Astrocyte of the spinal cord (primary cell): ENCODE measurements around the gene PAX8.

ENCODE experiments used
- DNase-seq: peaks from one replicate; pipeline ENCODE4 v3.0.0; 2011; ENCODE audit warnings: low read depth, low spot score
- H3K4me3 ChIP-seq: 2 replicates; pipeline ENCODE4 v1.5.1; 2011; ENCODE audit warnings: low read depth, mild to moderate bottlenecking, low read length, moderate library complexity
- CTCF ChIP-seq: IDR thresholded peaks from 2 replicates; pipeline ENCODE4 v1.5.1; 2012; ENCODE audit warnings: low read depth, mild to moderate bottlenecking, low read length, inconsistent platforms
- in situ Hi-C: cut with HindIII; loops from 2 replicates; pipeline ENCODE4 v1.10.0; 2017; ENCODE audit warnings: low sequenced_read_pairs

Gene PAX8

GRCh38 chr2:113202305-113203216 is 76.2 kb downstream of the PAX8 start:
- no peak for TF ChIP-seq CTCF
- in situ Hi-C loops, result no loop called here
- no peak overlapping the region for H3K4me3 ChIP-seq
- DNase-seq, result no peak

GRCh38 chr2:113201496-113202304 is 77.0 kb downstream of the PAX8 start:
- in situ Hi-C loops, result no loop called here
- no peak for TF ChIP-seq CTCF
- no peak overlapping the region for H3K4me3 ChIP-seq
- no peak for DNase-seq

GRCh38 chr2:113200736-113201490 is 77.8 kb downstream of the PAX8 start:
- no peak for DNase-seq
- TF ChIP-seq CTCF, result no peak
- in situ Hi-C loops, result no loop called here
- no peak overlapping the region for H3K4me3 ChIP-seq

DNA sequence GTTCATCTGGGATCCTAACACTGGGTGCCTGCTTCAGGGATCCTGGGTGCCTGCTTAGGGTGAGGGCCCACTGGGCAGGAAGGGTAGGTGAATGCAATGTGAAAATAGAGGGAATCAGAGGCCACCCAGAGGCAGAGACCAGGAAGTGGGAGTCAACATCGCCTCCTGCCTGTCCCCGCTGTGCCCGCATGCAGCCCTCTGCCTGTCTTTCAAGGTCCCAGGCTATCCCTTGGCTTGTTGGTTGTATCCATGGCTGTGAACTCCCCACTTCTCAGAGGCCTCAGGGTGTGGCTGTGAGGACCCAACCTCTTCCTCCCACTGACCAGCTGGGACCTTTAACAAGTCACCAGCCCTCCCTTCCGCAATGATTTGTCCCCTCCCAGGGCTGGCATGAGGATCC is 78.5 kb downstream of the PAX8 start:
- no peak overlapping the region for H3K4me3 ChIP-seq
- peak; percentile 14 for TF ChIP-seq CTCF
- in situ Hi-C loops, result no loop called here

DNA sequence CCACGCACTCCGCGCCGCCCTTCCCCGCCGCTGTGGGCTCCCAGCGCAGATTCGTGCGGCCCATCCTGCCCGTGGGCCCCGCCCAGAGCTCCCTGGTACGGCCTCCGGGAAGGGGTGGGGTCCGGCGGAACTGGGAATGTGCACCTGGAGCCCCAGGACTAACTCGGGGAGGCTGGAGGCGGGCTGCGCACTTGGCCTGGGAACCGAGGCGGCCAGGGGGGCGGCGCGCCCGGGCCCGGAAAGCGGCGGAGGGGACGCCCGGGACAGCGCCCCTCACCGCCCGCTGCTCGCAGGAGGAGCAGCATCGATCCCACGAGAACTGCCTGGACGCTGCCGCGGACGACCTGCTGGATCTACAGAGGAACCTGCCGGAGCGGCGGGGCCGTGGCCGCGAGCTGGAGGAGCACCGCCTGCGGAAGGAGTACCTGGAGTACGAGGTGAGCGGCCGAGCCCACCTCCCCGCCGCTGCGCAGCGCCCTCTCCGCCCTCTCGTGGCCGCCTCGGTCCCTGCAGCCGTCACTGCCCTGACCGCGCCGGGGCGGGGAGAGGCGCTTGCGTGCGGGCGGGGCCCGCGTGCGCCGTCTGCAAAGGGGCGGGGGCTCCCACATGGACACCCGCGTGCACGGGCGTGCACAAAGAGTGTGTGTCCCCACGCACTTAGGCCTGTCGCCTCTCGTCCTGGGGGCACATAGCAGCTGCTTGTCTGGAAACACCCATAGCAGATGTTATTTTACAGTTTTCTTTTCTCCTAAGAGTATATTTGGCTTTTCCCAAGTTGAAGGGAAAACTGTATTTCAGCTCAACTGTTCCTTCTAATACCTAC is 79.7 kb downstream of the PAX8 start:
- peak; percentile 74 for TF ChIP-seq CTCF
- DNase-seq, result peak; percentile 67
- peak overlapping the region; percentile 60 for H3K4me3 ChIP-seq
- in situ Hi-C loops, result no loop called here

More for the DNA sequence above, 78.5 kb downstream of the PAX8 start:
- DNase-seq, result no peak
